WERI-Rb-1 (cell line): Measurements from ENCODE around the gene BAZ1A.

Source experiments
- DNase-seq: peaks from one replicate; pipeline ENCODE4 v3.0.0-alpha.2; 2020
- H3K27ac ChIP-seq: fragments of 250-450 bp; sonication (Bioruptor Pico); 2 replicates; pipeline ENCODE4 v1.5.1; 2020; ENCODE audit warnings: mild to moderate bottlenecking, moderate library complexity
- H3K27me3 ChIP-seq: fragments of 250-450 bp; sonication (Bioruptor Pico); 2 replicates; pipeline ENCODE4 v1.5.1; 2021; ENCODE audit warnings: mild to moderate bottlenecking, low read depth, moderate library complexity; ENCODE audit not compliant: insufficient read depth, severe bottlenecking
- H3K36me3 ChIP-seq: fragments of 250-450 bp; sonication (Bioruptor Pico); 2 replicates; pipeline ENCODE4 v1.5.1; 2020; ENCODE audit warnings: mild to moderate bottlenecking, moderate library complexity
- H3K4me3 ChIP-seq: 2 replicates; pipeline ENCODE4 v1.5.1; 2011; ENCODE audit warnings: low read depth, mild to moderate bottlenecking, control low read depth, low read length
- H3K9me3 ChIP-seq: fragments of 250-450 bp; sonication (Bioruptor Pico); 2 replicates; pipeline ENCODE4 v1.5.1; 2021; ENCODE audit warnings: mild to moderate bottlenecking, moderate library complexity; ENCODE audit not compliant: severe bottlenecking
- TF ChIP-seq, protein P1 (sequence below): IDR thresholded peaks from 2 replicates; pipeline ENCODE4 v1.5.1; 2011; ENCODE audit warnings: low read depth, mild to moderate bottlenecking, control low read depth, inconsistent platforms, low read length

Gene BAZ1A

DNA sequence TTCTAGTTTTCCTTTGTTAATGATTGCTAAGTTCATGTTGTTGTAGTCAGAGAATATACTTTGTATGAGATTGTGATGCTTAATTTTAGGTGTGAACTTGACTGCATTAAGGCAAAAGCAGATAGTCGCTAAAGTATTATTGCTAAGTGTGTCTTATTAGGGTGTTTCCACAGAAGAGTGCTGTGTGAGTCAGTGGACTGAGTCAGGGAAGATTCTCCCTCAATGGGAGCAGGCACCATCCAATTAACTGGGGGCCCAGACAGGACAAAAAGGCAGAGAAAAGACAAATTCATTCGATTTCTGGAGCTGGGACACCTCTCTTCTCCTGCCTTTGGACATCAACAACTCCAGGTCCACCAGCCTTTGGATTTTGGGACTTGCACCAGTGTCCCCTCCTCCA lies 48.5 kb downstream of the BAZ1A start:
- no peaks in the 10 kb centered on the region for H3K9me3 ChIP-seq
- H3K27ac ChIP-seq, result no peak overlapping the region
- no peak for DNase-seq
- no peak overlapping the region for H3K4me3 ChIP-seq
- TF ChIP-seq, protein P1, sequence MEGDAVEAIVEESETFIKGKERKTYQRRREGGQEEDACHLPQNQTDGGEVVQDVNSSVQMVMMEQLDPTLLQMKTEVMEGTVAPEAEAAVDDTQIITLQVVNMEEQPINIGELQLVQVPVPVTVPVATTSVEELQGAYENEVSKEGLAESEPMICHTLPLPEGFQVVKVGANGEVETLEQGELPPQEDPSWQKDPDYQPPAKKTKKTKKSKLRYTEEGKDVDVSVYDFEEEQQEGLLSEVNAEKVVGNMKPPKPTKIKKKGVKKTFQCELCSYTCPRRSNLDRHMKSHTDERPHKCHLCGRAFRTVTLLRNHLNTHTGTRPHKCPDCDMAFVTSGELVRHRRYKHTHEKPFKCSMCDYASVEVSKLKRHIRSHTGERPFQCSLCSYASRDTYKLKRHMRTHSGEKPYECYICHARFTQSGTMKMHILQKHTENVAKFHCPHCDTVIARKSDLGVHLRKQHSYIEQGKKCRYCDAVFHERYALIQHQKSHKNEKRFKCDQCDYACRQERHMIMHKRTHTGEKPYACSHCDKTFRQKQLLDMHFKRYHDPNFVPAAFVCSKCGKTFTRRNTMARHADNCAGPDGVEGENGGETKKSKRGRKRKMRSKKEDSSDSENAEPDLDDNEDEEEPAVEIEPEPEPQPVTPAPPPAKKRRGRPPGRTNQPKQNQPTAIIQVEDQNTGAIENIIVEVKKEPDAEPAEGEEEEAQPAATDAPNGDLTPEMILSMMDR, result no peak
- no peaks in the 10 kb centered on the region for H3K27me3 ChIP-seq
- peaks cover 49% of the 10 kb centered on the region for H3K36me3 ChIP-seq

DNA sequence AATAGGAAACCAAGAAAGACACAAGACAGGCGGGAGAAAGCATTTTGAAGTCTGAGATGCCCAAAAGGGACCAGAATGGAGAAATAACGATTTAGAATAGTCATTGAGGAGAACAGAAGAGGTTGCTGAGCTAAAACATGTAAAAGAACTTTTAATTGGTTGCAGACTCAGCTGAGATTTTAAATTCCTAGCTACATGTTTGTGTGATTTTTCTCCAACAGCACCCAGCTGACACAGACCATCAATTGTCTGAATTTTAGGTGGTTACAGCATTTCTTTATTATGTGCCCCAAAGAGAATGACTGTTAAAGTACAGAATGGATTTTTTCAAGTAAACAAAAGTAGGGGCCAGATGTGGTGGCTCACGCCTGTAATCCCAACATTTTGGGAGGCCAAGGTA lies 50.3 kb downstream of the BAZ1A start:
- Histone ChIP-seq H3K4me3 (no peak overlapping the region), H3K27me3 (no peaks in the 10 kb centered on the region), H3K36me3 (peaks cover 65% of the 10 kb centered on the region), H3K27ac (no peak overlapping the region), H3K9me3 (no peaks in the 10 kb centered on the region)
- TF ChIP-seq, protein P1, result no peak
- DNase-seq, result no peak

DNA sequence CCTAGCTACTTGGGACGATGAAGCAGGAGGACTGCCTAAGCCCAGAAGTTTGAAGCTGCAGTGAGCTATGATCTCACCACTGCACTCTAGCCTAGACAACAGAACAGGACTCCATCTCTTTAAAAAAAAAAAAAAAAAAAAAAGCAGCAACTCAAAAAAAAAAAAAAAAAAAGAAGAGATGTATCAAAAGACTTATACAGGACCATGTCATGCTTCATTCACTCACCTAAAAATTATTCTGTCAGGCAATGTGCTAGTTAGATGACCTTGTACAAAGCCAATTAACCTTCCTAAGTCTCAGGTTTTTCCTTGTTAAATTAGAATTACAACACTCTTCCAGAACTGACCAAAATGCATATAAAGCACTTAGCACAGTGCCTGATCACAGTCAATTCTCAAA lies 50.9 kb downstream of the BAZ1A start:
- Histone ChIP-seq H3K27ac (no peak overlapping the region), H3K36me3 (peaks cover 65% of the 10 kb centered on the region), H3K9me3 (no peaks in the 10 kb centered on the region), H3K27me3 (no peaks in the 10 kb centered on the region), H3K4me3 (no peak overlapping the region)
- no peak for DNase-seq
- TF ChIP-seq, protein P1, result no peak

DNA sequence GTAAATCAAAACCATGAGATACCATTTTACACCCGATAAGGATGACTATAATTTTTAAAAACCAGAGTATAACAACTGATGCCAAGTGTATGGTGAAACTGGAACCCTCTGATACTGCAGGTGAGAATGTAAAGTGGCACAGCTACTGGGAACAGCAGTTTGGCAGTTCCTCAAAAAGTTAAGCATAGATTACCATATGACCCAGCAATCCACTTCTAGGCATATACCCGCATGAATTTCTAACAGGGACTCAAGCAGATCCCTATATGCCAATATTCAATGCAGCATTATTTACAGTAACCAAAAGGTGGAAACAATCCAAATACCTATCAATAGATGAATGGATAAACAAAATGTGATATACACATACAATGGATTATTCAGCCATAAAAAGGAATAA lies 57.4 kb downstream of the BAZ1A start:
- TF ChIP-seq, protein P1, result no peak
- H3K27ac ChIP-seq, result no peak overlapping the region
- H3K36me3 ChIP-seq, result peaks cover 36% of the 10 kb centered on the region
- no peak for DNase-seq
- no peak overlapping the region for H3K4me3 ChIP-seq
- no peaks in the 10 kb centered on the region for H3K27me3 ChIP-seq
- no peaks in the 10 kb centered on the region for H3K9me3 ChIP-seq

DNA sequence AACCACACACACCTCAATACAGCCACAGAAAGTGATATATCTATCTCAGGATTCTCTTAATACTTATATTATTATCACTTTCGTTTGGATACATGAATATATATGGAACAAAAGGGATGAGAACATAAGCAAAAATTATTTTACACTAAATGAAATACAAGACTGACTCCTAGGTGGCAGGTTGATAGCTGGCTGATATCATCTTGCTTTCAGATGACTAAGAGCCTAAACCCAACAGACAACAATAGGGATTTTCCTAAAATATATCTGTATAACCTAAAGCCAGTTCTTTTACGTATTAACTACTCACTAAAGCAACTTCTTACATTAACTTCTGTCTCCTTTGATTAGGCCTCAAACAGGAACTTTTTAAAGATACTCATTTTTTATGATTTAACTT lies 65.1 kb downstream of the BAZ1A start:
- H3K27ac ChIP-seq, result no peak overlapping the region
- DNase-seq, result no peak
- peaks cover 61% of the 10 kb centered on the region for H3K36me3 ChIP-seq

DNA sequence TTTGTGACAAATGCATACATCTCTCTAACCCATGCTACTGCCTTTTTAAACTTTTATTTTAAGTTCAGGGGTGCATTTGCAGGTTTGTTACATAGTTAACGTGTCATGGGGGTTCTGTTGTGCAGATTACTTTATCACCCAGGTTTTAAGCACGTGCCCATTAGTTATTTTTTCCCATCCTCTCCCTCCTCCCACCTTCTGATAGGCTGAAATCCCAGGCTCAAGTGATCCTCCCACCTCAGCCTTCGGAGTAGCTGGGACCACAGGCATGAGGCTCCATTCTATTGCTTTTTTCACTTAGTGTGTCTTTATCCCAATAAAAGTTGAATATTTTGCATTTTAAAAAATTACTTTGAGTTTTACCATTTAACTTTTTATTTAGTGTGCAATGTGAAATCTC lies 68.9 kb downstream of the BAZ1A start:
- Histone ChIP-seq H3K9me3 (no peaks in the 10 kb centered on the region), H3K4me3 (no peak overlapping the region), H3K27me3 (no peaks in the 10 kb centered on the region), H3K27ac (no peak overlapping the region), H3K36me3 (peaks cover 79% of the 10 kb centered on the region)
- TF ChIP-seq, protein P1, result no peak
- DNase-seq, result no peak

More for the DNA sequence above, 65.1 kb downstream of the BAZ1A start:
- no peak overlapping the region for H3K4me3 ChIP-seq
- no peaks in the 10 kb centered on the region for H3K27me3 ChIP-seq
- H3K9me3 ChIP-seq, result no peaks in the 10 kb centered on the region
- TF ChIP-seq, protein P1, result no peak
